ENCODE measurements around the gene RNF182. TPM values are rescaled to one million over a fixed set of nuclear protein-coding genes. Genes with fewer than 3 reads are reported as not detected.

The RNF182 gene
- total RNA-seq, 2 experiments from 2014 or later, result not detected

GRCh38 chr6:13916230-13916944, 8.4 kb upstream of the RNF182 start:
- H3K4me1 Mint-ChIP-seq (ENCODE audit: low read depth), result no peaks in the 10 kb centered on the region
- POLR2A ChIA-PET, result no interaction called here
- no peak overlapping the region for H3K27ac Mint-ChIP-seq
- no peak for ATAC-seq
- intact Hi-C loops (cut with micrococcal nuclease), result no loop called here
- TF ChIP-seq, protein P1, sequence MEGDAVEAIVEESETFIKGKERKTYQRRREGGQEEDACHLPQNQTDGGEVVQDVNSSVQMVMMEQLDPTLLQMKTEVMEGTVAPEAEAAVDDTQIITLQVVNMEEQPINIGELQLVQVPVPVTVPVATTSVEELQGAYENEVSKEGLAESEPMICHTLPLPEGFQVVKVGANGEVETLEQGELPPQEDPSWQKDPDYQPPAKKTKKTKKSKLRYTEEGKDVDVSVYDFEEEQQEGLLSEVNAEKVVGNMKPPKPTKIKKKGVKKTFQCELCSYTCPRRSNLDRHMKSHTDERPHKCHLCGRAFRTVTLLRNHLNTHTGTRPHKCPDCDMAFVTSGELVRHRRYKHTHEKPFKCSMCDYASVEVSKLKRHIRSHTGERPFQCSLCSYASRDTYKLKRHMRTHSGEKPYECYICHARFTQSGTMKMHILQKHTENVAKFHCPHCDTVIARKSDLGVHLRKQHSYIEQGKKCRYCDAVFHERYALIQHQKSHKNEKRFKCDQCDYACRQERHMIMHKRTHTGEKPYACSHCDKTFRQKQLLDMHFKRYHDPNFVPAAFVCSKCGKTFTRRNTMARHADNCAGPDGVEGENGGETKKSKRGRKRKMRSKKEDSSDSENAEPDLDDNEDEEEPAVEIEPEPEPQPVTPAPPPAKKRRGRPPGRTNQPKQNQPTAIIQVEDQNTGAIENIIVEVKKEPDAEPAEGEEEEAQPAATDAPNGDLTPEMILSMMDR (IDR thresholded peaks at IDR 0.05), result no peak
- no peak for DNase-seq
- no peaks in the 10 kb centered on the region for H3K36me3 Mint-ChIP-seq (ENCODE audit: low read depth)
- CTCF ChIA-PET, result interaction anchor here (1.1 to 1.8 kb wide), 2 partner anchors 8 to 151 kb away, joined by 5 read pairs; no protein-coding TSS in a partner anchor
- peaks cover 27% of the 10 kb centered on the region for H3K27me3 Mint-ChIP-seq
- H3K4me3 Mint-ChIP-seq, result no peak overlapping the region
- no peaks in the 10 kb centered on the region for H3K9me3 Mint-ChIP-seq

DNA sequence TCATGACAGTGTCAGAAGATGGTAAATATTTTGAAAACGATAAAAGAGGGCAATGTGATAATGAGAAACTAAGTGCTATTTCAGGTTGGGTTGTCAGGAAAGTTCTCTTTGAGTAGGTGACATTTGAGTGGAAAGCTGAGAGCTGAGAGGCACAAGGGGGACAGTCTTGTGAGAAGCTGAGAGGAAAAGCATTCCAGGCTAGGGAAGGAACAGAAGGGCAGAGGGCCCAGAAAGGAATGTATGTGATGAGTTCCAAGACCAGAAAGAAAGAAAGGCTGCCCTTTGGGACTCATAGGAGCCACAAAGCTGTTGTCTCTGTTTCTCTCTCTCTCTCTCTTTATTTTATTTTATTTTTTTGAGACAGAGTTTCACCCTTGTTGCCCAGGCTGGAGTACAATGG, 7.6 kb upstream of the RNF182 start:
- peaks cover 27% of the 10 kb centered on the region for H3K27me3 Mint-ChIP-seq
- TF ChIP-seq, protein P1 (IDR thresholded peaks at IDR 0.05), result no peak
- no peak overlapping the region for H3K4me3 Mint-ChIP-seq
- ChIA-PET POLR2A (no interaction called here), CTCF (interaction anchor here (1.1 to 1.8 kb wide), 2 partner anchors 9 to 150 kb away, joined by 5 read pairs; no protein-coding TSS in a partner anchor)
- ATAC-seq (no peak), DNase-seq (no peak)
- no peaks in the 10 kb centered on the region for H3K36me3 Mint-ChIP-seq (ENCODE audit: low read depth)
- intact Hi-C loops (cut with micrococcal nuclease), result no loop called here
- H3K9me3 Mint-ChIP-seq, result no peaks in the 10 kb centered on the region
- no peaks in the 10 kb centered on the region for H3K4me1 Mint-ChIP-seq (ENCODE audit: low read depth)
- H3K27ac Mint-ChIP-seq, result no peak overlapping the region

DNA sequence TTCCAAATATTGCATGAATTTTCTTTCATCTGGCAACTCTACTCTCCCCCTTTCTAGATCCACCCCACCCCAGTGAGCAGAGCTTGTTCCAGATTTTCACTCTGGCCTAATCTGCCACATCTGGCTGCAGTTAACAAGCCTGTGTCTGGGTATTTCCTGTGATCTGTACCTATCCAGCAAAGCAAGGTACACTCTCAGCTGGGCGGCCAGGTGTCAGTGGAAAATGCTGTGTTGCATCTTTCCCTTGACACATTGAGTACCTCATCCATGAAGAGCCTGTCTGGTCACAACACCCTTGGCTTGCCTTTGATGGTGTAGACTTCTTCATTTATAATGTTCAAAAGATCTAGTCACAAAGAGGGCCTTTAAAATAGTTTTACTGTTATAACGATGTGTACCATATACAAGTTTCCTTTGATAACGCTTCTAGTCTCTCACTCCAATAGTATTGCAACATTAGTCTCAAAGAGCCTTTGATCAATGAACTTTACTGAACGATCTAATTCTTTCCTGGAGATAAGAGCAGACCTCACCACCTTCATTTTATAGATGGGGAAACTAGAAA, 6.0 kb upstream of the RNF182 start:
- TF ChIP-seq, protein P1 (IDR thresholded peaks at IDR 0.05), result no peak
- Mint-ChIP-seq H3K27me3 (peaks cover 31% of the 10 kb centered on the region), H3K36me3 (ENCODE audit: low read depth) (no peaks in the 10 kb centered on the region), H3K9me3 (no peaks in the 10 kb centered on the region), H3K4me3 (no peak overlapping the region), H3K27ac (no peak overlapping the region), H3K4me1 (ENCODE audit: low read depth) (no peaks in the 10 kb centered on the region)
- ATAC-seq (no peak), DNase-seq (no peak)
- ChIA-PET POLR2A (no interaction called here), CTCF (interaction anchor here (0.7 to 1.9 kb wide), 2 partner anchors 10 to 144 kb away, joined by 3 to 4 read pairs; no protein-coding TSS in a partner anchor)
- intact Hi-C loops (cut with micrococcal nuclease), result no loop called here

DNA sequence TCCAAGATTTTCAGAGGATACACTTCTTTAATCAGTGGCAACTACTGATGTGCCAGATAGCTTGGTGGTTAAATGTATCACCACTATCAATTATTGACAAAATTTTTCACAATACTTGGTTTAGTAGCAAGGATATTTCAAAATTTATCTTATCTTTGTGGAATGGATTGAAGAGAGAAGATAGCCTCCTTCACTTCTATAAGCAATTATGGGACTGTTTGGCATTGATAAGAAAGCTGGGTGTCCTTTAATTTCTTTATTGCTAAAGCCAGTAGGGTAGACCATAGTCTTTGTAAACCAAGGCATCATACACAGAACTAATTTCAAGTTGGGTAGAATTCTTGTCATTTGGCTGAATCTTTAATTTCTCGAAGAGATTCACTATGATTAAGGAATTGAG, 4.9 kb upstream of the RNF182 start:
- peaks cover 32% of the 10 kb centered on the region for H3K27me3 Mint-ChIP-seq
- CTCF ChIA-PET, result interaction anchor here (1.5 to 1.9 kb wide), 3 partner anchors 11 to 147 kb away, joined by 4 to 8 read pairs (median 5); no protein-coding TSS in a partner anchor

More for the DNA sequence above, 4.9 kb upstream of the RNF182 start:
- Mint-ChIP-seq H3K36me3 (ENCODE audit: low read depth) (no peaks in the 10 kb centered on the region), H3K9me3 (no peaks in the 10 kb centered on the region), H3K27ac (no peak overlapping the region), H3K4me3 (no peak overlapping the region), H3K4me1 (ENCODE audit: low read depth) (peaks cover 7% of the 10 kb centered on the region)
- POLR2A ChIA-PET, result interaction anchor here (1.3 kb wide), 1 partner anchor 200 kb away, joined by 3 read pairs; no protein-coding TSS in a partner anchor
- intact Hi-C loops (cut with micrococcal nuclease), result no loop called here
- ATAC-seq (no peak), DNase-seq (no peak)
- TF ChIP-seq, protein P1 (IDR thresholded peaks at IDR 0.05), result no peak
